Stimulated activated CD8-positive, alpha-beta memory T cell treated with anti-CD3 and anti-CD28 coated beads, Interleukin-12 subunit alpha, Interleukin-12 subunit beta, amount 100 ng/mL, for 1 hour (primary cell): ENCODE data around the gene SLC6A6.

ENCODE experiments used
- DNase-seq: peaks from one replicate; pipeline ENCODE4 v3.0.0-alpha.2; 2020; ENCODE audit warnings: low read depth

Gene SLC6A6

GRCh38 chr3:14470461-14470860 lies 68.1 kb downstream of the SLC6A6 start:
- DNase-seq: no peak

- no peak for DNase-seq
Measured at GRCh38 chr3:14471016-14471415, 68.6 kb downstream of the SLC6A6 start.

- DNase-seq: no peak
Measured at GRCh38 chr3:14471690-14472089, 69.3 kb downstream of the SLC6A6 start.

- no peak for DNase-seq
Measured at GRCh38 chr3:14472471-14473351, 70.3 kb downstream of the SLC6A6 start.

GRCh38 chr3:14473411-14473891 lies 71.0 kb downstream of the SLC6A6 start:
- no peak for DNase-seq

GRCh38 chr3:14474363-14475081 lies 72.1 kb downstream of the SLC6A6 start:
- DNase-seq: no peak

DNA sequence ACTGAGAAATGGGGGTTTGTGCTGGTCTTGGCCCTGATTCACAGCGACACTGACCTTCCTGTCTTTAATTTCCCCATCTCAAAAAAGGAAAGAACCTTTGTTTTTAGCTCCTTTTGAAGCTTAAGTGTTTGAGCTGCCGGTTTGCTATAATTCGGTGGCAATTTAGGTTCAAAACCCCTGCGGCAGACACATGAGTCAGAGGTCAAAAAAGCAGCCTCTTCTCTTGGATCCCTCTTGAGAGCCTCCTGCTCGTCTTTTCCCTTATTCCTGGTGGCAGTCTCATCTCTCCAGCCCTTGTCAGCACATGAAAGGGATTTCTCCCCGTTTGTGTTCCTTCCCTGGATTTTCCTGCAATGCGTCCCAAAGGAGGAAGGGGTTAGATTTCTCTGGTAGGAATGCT lies 73.2 kb downstream of the SLC6A6 start:
- no peak for DNase-seq

DNA sequence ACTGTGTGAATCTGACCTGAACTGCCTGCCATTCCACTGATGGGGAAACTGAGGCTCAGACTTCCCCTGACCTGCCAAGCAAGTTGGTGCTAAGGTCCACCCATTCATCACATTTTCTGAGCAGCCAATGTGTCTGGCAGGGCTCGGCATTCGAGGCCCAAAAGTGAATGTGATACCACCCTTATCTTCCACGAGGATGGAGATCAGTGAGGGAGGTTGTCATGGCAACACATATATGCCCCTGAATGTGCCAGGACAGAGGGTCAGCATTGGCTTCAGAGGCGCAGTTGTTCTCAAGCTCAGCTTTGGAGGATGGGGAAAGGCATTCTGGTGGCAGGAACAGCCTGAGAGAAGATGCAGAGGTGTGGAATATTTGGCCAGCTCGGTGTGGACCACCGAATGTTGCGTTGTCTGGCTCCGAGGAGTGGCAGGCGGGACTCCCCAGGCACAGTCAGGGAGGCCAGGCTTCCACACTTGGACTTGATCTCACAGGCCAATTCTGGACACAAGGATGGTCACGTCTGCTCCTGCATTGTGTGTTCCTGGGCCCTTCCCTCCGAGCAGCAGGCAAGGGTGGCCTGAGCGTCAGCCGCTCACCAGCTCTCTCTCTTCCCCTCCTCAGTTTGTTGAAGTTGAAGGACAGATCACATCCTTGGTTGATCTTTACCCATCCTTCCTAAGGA lies 74.3 kb downstream of the SLC6A6 start:
- no peak for DNase-seq

- no peak for DNase-seq
Measured at GRCh38 chr3:14477311-14477935, 75.0 kb downstream of the SLC6A6 start.

- DNase-seq: no peak
Measured at GRCh38 chr3:14478956-14479550, 76.6 kb downstream of the SLC6A6 start.

- no peak for DNase-seq
Measured at GRCh38 chr3:14479591-14479990, 77.2 kb downstream of the SLC6A6 start.

DNA sequence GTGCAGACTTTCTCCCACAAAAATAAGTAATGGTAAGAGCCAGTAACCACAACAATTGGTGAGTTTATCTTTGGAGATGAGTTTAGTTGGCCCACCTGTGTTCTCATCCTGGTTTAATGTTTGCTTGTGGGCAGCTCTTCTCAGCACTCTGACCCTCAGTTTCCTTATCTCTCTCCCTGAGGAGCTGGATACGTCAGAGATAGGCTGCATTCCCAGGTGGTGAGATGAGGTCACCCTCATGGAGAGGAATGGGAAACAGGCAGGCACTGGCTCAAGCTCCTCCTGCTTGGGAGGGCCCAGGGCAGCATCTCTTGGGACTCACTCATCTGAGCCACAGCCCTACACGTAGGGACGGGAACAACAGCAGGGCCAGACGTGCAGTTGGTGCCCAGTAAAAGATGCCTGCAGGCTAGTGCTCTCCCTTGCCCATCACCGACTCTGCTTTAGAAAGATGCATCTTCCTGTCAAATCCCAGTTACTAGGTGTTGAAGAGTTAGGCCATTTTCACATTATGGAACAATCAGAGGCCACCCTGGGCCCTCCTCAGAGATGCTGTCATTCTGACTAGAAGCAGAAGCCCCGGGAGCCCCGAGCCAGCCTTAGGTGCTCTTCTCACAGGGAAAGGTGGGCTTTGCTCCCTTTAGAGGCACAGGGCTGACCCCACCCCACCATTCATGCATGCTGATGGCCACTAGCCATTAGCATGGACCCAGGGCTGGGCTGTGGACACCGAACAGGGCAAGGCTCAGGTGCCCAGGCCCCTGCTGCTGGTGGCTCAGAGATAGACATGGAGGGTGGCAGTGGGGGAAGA lies 78.0 kb downstream of the SLC6A6 start:
- no peak for DNase-seq

DNA sequence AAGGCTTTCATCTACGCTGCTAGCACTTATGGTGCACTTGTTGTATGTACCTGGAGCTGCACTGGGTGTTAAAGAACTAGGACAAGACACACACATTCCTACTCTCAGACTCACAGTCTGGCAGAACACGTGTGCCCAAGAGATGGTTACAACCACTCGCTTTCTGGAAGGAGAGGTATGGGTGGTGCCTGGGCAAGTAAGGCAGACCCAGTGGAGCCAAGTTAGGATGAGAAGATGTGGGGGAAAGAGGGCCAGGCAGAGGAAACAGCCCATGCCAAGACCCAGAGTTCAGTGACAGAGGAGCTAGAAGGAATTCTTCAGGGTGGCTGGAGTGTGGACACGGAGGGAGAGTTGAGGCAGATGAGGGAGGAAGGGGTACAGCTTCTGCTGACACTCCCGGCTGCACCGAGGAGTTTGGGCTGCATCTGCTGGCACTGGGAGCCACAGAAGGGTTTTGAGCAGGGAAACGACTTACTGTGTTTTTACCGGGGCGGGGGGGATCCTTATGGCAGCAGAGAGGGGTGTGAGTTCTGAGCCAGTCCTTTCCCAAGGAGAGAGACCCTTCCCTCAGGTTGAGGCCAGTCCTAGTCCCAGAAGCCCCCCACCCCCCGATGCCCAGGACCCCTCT lies 78.7 kb downstream of the SLC6A6 start:
- DNase-seq: no peak

GRCh38 chr3:14481646-14482036 lies 79.2 kb downstream of the SLC6A6 start:
- DNase-seq: no peak

DNA sequence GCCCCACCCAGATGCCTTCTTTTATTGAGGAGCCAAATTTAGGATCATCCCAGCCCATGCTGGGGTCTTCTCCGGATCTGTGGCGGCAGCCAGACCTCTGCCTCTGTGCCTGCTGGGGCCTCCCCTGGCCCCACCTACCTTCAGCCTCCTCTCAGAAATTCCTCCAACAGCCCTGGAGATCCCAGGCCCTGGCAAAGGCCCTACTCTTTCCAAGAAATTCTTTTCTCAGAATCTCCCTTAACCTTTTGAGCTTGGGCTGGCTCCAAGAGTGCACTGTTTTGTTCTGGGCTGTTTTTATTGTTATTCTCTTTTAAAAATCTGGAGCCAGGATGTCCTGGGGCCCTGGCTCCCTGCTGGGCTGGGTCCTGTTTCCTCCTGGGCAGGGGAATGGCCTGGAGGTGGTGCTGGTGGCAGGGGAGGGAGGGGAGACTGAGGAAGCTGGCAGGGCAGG lies 79.9 kb downstream of the SLC6A6 start:
- DNase-seq: no peak

- DNase-seq: no peak
Measured at GRCh38 chr3:14483286-14483685, 80.9 kb downstream of the SLC6A6 start.

DNA sequence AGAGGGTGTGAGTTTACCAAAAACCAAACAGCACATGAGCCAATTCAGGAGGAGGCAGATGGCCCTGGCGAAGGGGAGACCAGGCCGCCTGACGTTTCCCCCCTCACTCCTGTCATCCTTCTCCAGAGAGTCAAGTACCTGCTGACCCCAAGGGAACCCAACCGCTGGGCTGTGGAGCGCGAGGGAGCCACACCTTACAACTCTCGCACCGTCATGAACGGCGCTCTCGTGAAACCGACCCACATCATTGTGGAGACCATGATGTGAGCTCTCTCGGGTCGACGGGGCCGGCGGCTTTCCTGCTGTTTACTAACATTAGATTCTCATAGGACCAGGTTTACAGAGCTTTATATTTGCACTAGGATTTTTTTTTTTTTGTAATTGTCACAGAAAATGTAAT lies 82.3 kb downstream of the SLC6A6 start:
- DNase-seq: no peak

DNA sequence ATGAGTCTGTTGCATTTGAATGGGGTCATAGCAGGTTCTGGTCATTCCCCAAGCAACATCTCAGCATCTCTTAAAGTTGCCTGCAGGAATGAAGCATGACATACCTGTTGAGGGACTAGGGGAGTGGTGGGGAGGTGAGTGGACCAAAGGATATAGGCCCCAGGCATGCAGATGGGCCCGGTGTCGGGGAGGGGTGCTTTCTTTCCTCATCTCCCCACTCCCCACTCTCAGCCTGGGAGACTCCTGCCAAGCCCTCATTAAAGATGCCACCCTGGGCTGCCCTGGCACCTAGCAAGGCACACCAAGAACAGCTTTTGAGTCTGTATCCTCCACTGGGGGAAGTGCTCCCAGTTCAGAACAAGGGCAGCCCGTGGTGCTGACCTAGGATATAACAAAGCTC lies 83.6 kb downstream of the SLC6A6 start:
- DNase-seq: no peak

- DNase-seq: no peak
Measured at GRCh38 chr3:14486460-14486859, 84.1 kb downstream of the SLC6A6 start.

DNA sequence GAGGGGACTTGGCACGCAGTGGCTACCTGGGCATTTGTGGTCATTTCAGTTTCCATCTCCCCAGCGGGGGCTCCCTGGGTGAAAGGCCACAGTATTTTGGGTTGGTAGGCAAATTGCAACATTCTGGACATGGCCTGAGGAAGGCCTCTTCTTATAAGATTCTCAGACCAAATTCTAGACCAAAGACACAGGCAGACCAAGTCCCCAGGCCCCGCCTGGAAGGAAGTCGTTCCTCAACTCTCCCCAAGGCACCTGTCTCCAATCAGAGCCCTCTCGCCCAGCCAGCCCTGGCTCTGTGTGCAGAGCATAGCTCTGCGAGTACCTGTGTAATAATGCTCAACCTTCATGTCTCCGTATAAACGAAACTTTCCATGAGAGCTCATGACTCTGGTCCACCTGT lies 84.7 kb downstream of the SLC6A6 start:
- no peak for DNase-seq
